ENCODE data around the gene CDKN1C.

CDKN1C gene

DNA sequence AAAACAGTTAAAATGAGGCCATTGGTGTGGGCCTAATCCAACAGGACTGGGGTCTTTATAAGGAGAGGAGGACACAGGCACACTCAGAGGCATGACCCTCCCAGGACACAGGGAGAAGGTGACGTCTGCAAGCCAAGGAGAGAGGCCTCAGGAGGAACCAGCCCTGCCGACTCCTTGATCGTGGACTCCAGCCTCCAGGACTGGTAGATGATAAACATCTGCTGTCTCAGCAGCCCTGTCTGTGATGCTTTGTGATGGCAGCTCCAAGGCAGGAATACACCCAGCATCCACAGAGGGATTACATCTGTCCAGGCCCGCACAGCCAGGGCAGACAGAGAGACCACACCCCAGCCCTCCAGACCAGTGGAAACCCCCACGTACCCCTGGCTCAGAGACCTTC is 18.4 kb downstream of the CDKN1C start:
- no peak for FAIRE-seq

DNA sequence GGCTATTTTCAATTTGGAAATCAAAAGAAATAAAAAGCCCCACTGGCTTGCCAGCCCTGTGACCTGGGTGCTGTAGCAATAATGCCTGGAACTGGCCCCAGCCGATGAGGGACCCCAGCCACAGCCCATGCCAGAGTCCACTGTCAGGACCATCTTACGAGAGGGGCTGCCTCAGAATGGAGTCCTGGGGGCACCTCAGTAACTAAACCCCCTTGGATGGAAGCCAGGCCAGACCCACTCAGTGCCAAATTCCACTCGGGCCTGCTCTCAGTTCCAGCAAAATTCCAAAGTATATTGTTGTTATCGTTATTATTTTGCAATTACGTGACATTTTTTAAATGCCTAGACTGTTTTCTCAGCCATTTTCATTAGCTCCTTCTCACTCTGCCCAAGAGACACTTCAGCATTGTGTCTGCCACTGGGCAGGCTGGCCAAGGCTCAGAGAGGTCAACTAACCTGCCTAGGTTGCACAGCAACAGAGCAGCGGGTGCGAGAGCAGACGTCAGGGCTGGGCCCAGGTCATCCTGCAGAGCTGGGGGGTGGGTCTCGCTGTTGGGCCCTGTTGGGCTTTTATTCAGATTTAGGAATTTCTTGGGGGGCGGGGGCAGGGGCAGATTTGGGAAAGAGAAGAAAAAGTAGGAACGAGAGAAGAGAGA is 19.5 kb downstream of the CDKN1C start:
- FAIRE-seq, result no peak

GRCh38 chr11:2864901-2865300 is 20.7 kb downstream of the CDKN1C start:
- no peak for FAIRE-seq

DNA sequence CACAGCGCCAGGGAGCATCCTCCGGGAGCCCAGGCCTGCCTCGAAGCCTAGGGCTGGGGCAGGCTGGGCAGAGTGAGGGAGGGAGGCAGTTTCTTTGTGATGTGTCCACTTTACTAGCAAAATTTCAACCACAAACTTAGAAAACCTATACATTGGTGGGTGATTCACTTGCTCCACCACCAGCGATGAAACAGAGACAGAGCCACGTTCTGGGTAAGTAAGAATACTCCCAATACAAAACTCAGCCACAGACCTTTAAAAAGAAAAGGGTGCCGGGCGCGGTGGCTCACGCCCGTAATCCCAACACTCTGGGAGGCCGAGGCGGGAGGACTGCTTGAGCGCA is 22.3 kb downstream of the CDKN1C start:
- no peak for FAIRE-seq

- no peak for FAIRE-seq
These were observed 22.9 kb downstream of the CDKN1C start for GRCh38 chr11:2862395-2863275.

DNA sequence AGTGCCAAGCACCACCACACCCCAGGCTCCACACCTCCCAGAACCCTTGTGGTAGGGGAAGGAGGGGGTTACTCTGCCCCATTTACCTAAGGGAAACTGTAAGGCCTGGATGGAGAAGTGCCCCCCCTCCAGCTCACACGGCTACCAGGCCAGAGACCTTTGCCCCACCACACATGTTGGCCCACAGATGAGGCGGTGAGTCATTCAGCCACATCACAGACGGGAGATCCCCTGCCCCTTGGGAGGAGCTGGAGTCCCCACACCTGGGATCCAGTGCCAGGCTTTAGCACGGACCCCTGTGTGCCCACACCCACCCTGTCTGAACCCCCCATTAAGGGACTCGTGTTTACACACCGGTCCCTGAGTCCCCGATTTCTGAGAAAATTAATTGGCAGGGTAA is 24.9 kb downstream of the CDKN1C start:
- no peak for FAIRE-seq

DNA sequence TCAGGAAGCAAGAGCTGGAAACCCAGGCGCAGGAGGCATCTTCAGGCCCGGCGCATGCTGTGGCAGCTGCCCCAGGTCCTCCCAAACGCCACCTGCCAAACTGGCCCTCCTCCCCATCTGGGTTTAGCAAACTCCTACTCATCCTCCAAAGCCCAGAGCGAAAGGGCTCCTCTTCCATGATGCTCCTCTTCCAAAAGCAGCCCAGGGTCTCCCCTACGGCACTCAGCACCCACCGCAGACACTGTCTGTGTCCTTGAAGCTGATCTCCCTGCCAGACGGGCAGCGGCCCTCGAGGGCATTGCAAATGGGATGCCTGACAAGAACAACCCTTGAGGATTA is 25.9 kb downstream of the CDKN1C start:
- no peak for FAIRE-seq

GRCh38 chr11:2858995-2859698 is 26.4 kb downstream of the CDKN1C start:
- FAIRE-seq, result no peak

- no peak for FAIRE-seq
These were observed 27.7 kb downstream of the CDKN1C start for GRCh38 chr11:2857918-2858317.

DNA sequence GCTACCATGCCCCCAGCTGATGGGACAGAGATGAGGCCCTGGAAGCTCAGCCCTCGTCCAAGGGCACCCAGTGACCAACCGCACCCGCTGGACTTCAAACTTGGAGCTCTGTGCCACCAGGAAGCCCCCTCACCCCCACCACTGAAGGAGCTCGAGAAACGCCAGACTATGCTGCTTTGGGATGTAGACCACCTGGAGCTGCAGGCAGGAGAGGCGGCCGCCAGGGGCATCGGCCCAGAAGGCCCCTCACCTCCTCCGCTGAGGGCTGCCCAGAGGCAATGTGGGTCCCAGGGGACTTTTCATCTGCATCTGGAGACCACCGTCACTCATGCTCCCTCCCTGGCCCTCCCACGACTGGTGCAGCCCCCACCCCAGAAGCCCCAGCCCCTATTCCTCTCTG is 28.3 kb downstream of the CDKN1C start:
- FAIRE-seq, result no peak

DNA sequence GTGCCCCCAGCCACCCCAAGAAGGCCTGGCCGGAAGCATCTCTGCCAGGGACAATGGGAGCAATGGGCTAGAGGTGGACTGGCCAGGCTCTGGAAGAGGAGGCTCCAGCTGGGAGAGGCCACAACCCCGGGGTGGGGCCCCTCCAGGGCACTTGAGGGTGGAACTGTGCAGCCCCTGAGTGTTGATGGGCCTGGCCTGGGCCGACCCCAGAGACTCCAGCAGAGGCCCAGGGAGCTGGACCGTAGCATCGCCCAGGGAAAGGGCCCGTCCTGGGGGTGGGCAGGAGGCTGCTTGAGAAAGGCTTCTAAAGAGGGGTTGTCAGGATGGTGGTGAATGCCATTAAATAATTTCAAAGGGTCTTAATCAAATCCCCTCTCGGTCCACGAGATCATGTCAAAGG is 30.4 kb downstream of the CDKN1C start:
- FAIRE-seq, result no peak

DNA sequence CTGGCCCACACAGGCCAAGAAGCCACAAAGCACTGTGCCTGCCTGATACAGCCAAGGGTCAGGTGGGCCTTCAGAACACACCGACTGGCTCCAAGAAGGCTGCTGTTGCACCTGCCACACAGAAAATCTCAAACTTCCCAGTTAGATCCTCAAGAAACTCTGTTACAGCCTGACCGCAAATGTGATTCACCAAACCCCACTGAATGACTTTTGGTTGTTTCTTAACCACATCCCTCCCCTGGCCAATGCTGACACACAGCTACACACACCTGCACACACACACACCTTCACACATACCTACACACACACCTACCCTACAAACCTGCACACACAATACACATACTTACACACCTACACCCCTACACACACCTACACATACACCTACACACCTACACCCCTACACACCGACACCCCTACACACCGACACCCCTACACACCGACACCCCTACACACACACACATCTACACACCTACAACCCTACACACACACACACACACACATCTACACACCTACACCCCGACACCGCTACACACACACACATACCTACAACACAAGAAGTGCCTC is 31.5 kb downstream of the CDKN1C start:
- no peak for FAIRE-seq

- FAIRE-seq, result no peak
These were observed 32.2 kb downstream of the CDKN1C start for GRCh38 chr11:2853401-2853800.

DNA sequence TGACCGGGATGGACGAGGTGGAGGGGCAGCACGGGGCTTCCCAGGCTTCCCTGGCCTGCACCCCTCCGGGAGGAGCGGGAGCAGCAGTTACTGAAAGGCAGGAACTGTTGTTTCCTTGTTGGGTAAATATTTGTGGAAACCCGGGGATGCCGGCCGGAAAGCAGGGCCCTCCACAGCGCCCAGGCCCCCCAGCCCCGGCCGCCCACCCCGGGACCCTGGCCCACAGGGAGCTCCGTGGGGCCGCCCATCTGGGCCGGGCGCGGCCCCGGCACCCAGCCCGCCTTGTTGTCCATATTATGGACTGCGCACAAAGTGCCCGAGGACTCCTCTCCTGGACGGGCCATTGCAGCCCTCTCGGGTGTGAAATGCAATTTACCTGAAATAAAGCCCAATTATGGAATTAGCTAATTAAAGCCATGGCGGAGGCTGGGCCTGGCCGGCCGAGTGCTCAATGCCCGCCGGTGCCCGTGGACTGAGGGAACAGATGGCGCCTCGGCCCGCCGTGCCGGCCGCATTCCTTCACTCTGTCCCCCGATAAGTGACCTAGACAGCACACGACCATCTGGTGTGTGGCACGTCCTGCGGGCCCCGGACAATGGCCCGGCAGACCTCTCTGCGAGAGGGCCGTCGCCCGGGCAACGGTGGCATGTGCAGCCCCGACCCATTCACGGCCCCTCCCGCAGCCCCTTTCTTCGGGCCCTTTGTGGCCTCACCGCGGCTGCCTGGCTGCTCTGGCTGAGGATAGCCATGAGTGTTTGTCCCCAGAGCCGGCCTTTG is 35.4 kb downstream of the CDKN1C start:
- FAIRE-seq, result no peak

DNA sequence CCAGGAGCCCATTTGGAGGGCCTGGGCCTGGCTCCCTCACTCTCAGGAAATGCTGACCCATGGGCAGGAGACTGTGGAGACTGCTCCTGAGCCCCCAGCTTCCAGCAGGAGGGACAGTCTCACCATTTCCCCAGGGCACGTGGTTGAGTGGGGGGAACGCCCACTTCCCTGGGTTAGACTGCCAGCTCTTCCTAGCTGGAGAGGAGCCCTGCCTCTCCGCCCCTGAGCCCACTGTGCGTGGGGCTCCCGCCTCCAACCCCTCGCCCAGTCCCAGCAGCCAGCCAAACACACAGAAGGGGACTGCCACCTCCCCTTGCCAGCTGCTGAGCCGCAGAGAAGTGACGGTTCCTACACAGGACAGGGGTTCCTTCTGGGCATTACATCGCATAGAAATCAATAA is 37.1 kb downstream of the CDKN1C start:
- no peak for FAIRE-seq

- FAIRE-seq, result no peak
These were observed 38.0 kb downstream of the CDKN1C start for GRCh38 chr11:2847561-2847960.

GRCh38 chr11:2846470-2846869 is 39.1 kb downstream of the CDKN1C start:
- FAIRE-seq, result no peak

- FAIRE-seq, result no peak
These were observed 39.5 kb downstream of the CDKN1C start for GRCh38 chr11:2846056-2846455.

DNA sequence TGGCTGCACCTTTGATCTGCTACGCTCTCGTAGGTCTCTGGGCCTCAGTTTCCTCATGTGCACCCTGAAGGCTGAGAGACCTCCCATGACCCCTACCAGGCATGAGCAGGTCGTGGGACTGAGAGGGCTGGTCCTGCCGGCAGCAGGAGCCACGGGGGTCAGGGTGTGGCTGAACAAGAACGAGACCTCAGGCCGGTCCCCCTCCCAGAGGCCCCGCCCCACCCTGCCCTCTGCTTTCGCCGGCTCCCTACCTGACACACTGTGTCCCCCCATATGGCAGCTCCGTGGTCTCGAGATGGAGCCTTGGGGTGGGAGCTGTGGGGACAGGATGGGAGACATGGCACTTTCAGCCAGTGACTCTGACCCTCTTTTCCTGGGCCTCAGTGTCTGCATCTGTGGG is 40.6 kb downstream of the CDKN1C start:
- FAIRE-seq, result no peak

- no peak for FAIRE-seq
These were observed 41.3 kb downstream of the CDKN1C start for GRCh38 chr11:2844116-2844842.

- FAIRE-seq, result no peak
These were observed 42.0 kb downstream of the CDKN1C start for GRCh38 chr11:2843551-2843950.

- no peak for FAIRE-seq
These were observed 42.7 kb downstream of the CDKN1C start for GRCh38 chr11:2842876-2843275.

Data from endometrium (tissue), 2 donors.